ENCODE measurements around the gene EPN3. TPM values are rescaled to one million over a fixed set of nuclear protein-coding genes. Genes with fewer than 3 reads are reported as not detected.

Gene EPN3
- total and polyA plus RNA-seq, 11 donors = 8.9 to 29.5 (median 12.6) TPM

DNA sequence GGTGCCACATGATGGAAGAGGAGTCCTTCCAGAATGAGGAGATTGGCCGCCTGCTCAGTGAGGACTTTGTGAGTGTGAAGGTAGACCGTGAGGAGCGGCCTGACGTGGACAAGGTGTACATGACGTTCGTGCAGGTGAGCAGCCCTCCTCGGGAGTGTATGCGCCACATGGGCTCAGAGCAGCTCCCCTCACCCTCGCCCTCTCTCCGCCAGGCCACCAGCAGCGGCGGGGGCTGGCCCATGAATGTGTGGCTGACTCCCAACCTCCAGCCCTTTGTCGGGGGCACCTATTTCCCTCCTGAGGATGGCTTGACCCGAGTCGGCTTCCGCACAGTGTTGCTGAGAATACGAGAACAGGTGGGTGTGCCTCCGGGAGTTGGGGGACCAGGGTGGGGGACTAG, 16.3 kb downstream of the EPN3 start:
- Histone ChIP-seq H3K4me3 (no peak overlapping the region), H3K27me3 (peaks cover 0 to 2% (median 0%) of the 10 kb centered on the region in 9 donors), H3K4me1 (peaks cover 0 to 25% (median 15%) of the 10 kb centered on the region in 12 donors), H3K36me3 (peaks cover 0 to 24% (median 0%) of the 10 kb centered on the region in 9 donors), H3K9me3 (no peaks in the 10 kb centered on the region), H3K27ac (no peak overlapping the region)
- WGBS, 4 donors = 87 to 92% (median 89%) methylated on average over 14 to 18 of the region's 18 CpGs
- TF ChIP-seq, protein P1, sequence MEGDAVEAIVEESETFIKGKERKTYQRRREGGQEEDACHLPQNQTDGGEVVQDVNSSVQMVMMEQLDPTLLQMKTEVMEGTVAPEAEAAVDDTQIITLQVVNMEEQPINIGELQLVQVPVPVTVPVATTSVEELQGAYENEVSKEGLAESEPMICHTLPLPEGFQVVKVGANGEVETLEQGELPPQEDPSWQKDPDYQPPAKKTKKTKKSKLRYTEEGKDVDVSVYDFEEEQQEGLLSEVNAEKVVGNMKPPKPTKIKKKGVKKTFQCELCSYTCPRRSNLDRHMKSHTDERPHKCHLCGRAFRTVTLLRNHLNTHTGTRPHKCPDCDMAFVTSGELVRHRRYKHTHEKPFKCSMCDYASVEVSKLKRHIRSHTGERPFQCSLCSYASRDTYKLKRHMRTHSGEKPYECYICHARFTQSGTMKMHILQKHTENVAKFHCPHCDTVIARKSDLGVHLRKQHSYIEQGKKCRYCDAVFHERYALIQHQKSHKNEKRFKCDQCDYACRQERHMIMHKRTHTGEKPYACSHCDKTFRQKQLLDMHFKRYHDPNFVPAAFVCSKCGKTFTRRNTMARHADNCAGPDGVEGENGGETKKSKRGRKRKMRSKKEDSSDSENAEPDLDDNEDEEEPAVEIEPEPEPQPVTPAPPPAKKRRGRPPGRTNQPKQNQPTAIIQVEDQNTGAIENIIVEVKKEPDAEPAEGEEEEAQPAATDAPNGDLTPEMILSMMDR (IDR thresholded peaks at IDR 0.05) = no peak
- no peak for TF ChIP-seq POLR2A (IDR thresholded peaks at IDR 0.05)
- intact Hi-C loops (cut with DNase I) = loop anchor here in 9 of 10 donors (5.0 to 10.0 kb wide), 12 partner anchors 67 to 416 kb away; partner anchors contain the start of gene ANKRD40 (in 1 of the 9)
- DNase-seq (no peak), ATAC-seq (no peak)

DNA sequence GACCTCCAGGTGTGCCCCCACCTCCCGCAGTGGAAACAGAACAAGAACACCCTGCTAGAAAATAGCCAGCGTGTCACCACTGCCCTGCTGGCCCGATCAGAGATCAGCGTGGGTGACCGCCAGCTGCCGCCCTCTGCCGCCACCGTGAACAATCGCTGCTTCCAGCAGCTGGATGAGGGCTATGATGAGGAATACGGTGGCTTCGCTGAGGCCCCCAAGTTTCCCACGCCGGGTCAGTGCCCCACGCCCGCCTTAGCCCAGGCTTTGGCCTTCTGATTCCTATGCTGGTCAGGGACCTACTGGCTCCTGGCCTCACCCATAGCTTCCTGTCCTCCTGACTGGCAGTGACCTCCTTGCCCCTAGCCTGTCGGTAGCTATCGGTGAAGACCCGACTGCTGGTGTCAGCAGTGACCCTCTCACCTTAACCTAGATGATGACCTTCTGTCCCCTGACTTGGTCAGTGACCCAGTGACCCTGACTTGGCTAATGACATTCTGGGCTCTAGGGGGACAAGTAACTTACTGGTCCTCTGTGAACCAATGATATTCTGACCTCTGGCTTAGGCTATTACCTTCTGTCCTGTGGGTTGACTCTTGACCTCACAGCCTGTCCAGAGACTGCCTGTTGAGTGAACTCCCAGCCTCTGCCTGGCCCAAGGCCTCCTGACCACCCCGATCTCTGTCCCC, 16.9 kb downstream of the EPN3 start:
- Histone ChIP-seq H3K4me1 (peaks cover 0 to 25% (median 15%) of the 10 kb centered on the region in 12 donors), H3K4me3 (no peak overlapping the region), H3K9me3 (no peaks in the 10 kb centered on the region), H3K36me3 (peaks cover 0 to 24% (median 0%) of the 10 kb centered on the region in 9 donors), H3K27me3 (peaks cover 0 to 2% (median 0%) of the 10 kb centered on the region in 9 donors), H3K27ac (no peak overlapping the region)
- WGBS, 4 donors = 92 to 93% (median 92%) methylated on average over 19 of the region's 19 CpGs
- no peak for ATAC-seq
- TF ChIP-seq POLR2A (IDR thresholded peaks at IDR 0.05) = no peak
- TF ChIP-seq, protein P1 (IDR thresholded peaks at IDR 0.05) = no peak
- intact Hi-C loops (cut with DNase I) = loop anchor here in 9 of 10 donors (5.0 to 10.0 kb wide), 12 partner anchors 67 to 415 kb away; partner anchors contain the start of gene ANKRD40 (in 1 of the 9)
- DNase-seq = no peak

DNA sequence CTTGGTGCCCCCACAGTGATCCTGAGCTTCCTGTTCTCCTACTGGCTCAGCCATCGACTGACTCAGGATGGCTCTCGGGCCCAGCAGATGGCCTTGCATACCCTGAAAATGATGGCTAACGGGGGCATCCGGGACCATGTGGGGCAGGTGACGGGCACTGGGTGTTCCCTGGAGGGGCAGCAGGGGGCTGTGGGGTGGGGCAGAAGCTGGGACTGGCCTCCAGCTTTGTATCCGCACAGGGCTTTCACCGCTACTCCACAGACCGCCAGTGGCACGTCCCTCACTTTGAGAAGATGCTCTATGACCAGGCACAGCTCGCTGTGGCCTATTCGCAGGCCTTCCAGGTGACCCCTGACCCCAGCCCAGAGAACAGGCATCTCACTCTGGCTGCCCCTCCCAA, 17.4 kb downstream of the EPN3 start:
- Histone ChIP-seq H3K4me1 (peaks cover 0 to 25% (median 15%) of the 10 kb centered on the region in 12 donors), H3K27ac (no peak overlapping the region), H3K36me3 (peaks cover 0 to 25% (median 0%) of the 10 kb centered on the region in 9 donors), H3K9me3 (no peaks in the 10 kb centered on the region), H3K4me3 (no peak overlapping the region), H3K27me3 (peaks cover 0 to 2% (median 0%) of the 10 kb centered on the region in 9 donors)
- 90 to 96% (median 94%) methylated on average over 11 of the region's 11 CpGs for WGBS, 4 donors
- ATAC-seq (no peak), DNase-seq (no peak)
- TF ChIP-seq, protein P1 (IDR thresholded peaks at IDR 0.05) = no peak
- TF ChIP-seq POLR2A (IDR thresholded peaks at IDR 0.05) = no peak
- intact Hi-C loops (cut with DNase I) = loop anchor here (1.0 to 10.0 kb wide), 16 partner anchors 62 to 415 kb away; partner anchors contain the start of gene ANKRD40 (in 1 of the 10)

All from heart left ventricle (tissue), 16 donors.